ENCODE measurements around the gene ANKFY1. TPM values are rescaled to one million over a fixed set of nuclear protein-coding genes. Genes with fewer than 3 reads are reported as not detected.
"Not testable (repeated sequence)": the region's sequence is repeated elsewhere in the genome, so short reads cannot be mapped to it uniquely, and the experiment has no call there.

ANKFY1 gene
- total RNA-seq, 6 experiments from 2014 or later: 21.3 to 34.9 (median 29.5) TPM

GRCh38 chr17:4142107-4142900 lies 121.5 kb downstream of the ANKFY1 start:
- WGBS (ENCODE audit: insufficient coverage, low coverage, low lambda C conversion rate, missing lambda C conversion rate): 3% methylated on average over 19 of the region's 56 CpGs
- TF ChIP-seq POLR2A (IDR thresholded peaks at IDR 0.05): no peak
- no peaks in the 10 kb centered on the region for H3K36me3 ChIP-seq
- H3K27ac ChIP-seq: peak overlapping the region; percentile 97 to 99 (median 98)
- ATAC-seq (peak in 3 of 4 donors; percentile 0 to 3 (median 2)), DNase-seq (peak; percentile 59 to 72 (median 61))
- H3K4me3 ChIP-seq: peak overlapping the region; percentile 99 to 100 (median 99)
- peaks cover 4 to 43% (median 14%) of the 10 kb centered on the region in 4 donors for H3K4me1 ChIP-seq
- no peaks in the 10 kb centered on the region for H3K9me3 ChIP-seq
- intact Hi-C loops (cut with DNase I): no loop called here
- H3K27me3 ChIP-seq: no peaks in the 10 kb centered on the region

GRCh38 chr17:4140125-4140524 lies 123.7 kb downstream of the ANKFY1 start:
- Histone ChIP-seq H3K36me3 (no peaks in the 10 kb centered on the region), H3K4me3 (no peak overlapping the region), H3K27ac (peak overlapping the region in 1 of 3 donors; percentile 11), H3K4me1 (peaks cover 4 to 41% (median 14%) of the 10 kb centered on the region in 4 donors), H3K9me3 (no peaks in the 10 kb centered on the region), H3K27me3 (no peaks in the 10 kb centered on the region)
- ATAC-seq: no peak
- 33% methylated on average over 2 of the region's 2 CpGs for WGBS (ENCODE audit: insufficient coverage, low coverage, low lambda C conversion rate, missing lambda C conversion rate)
- intact Hi-C loops (cut with DNase I): no loop called here
- no peak for DNase-seq
- no peak for TF ChIP-seq CTCF (IDR thresholded peaks at IDR 0.05)
- TF ChIP-seq POLR2A (IDR thresholded peaks at IDR 0.05): no peak

GRCh38 chr17:4138906-4139526 lies 124.8 kb downstream of the ANKFY1 start:
- 84% methylated on average over 9 of the region's 9 CpGs for WGBS (ENCODE audit: insufficient coverage, low coverage, low lambda C conversion rate, missing lambda C conversion rate)
- H3K4me3 ChIP-seq; intact Hi-C loops (cut with DNase I); H3K9me3 ChIP-seq; H3K27ac ChIP-seq; DNase-seq; H3K36me3 ChIP-seq; ATAC-seq; H3K27me3 ChIP-seq: not testable (repeated sequence)
- peaks cover 4 to 36% (median 14%) of the 10 kb centered on the region in 4 donors for H3K4me1 ChIP-seq

- ATAC-seq (peak in 2 of 4 donors; percentile 10 to 44), DNase-seq (no peak)
- H3K9me3 ChIP-seq: no peaks in the 10 kb centered on the region
- 90% methylated on average over 3 of the region's 6 CpGs for whole genome bisulfite sequencing (ENCODE audit: insufficient coverage, low coverage, low lambda C conversion rate, missing lambda C conversion rate)
- H3K4me3 ChIP-seq: no peak overlapping the region
- no peaks in the 10 kb centered on the region for H3K27me3 ChIP-seq
- H3K36me3 ChIP-seq: peaks cover 0 to 2% (median 0%) of the 10 kb centered on the region in 4 donors
- peaks cover 2 to 30% (median 11%) of the 10 kb centered on the region in 4 donors for H3K4me1 ChIP-seq
- intact Hi-C loops (cut with DNase I): no loop called here
- no peak overlapping the region for H3K27ac ChIP-seq
- TF ChIP-seq POLR2A (IDR thresholded peaks at IDR 0.05) (no peak), CTCF (IDR thresholded peaks at IDR 0.05) (no peak)
Measured at GRCh38 chr17:4136373-4136772, 127.4 kb downstream of the ANKFY1 start.

- Histone ChIP-seq H3K4me1 (peaks cover 0 to 22% (median 7%) of the 10 kb centered on the region in 4 donors), H3K27me3 (no peaks in the 10 kb centered on the region), H3K36me3 (peaks cover 0 to 2% (median 0%) of the 10 kb centered on the region in 4 donors), H3K9me3 (no peaks in the 10 kb centered on the region), H3K4me3 (no peak overlapping the region), H3K27ac (no peak overlapping the region)
- WGBS (ENCODE audit: insufficient coverage, low coverage, low lambda C conversion rate, missing lambda C conversion rate): 96% methylated on average over 3 of the region's 3 CpGs
- DNase-seq (no peak), ATAC-seq (no peak)
- TF ChIP-seq CTCF (IDR thresholded peaks at IDR 0.05) (no peak), POLR2A (IDR thresholded peaks at IDR 0.05) (no peak)
- intact Hi-C loops (cut with DNase I): no loop called here
Measured at GRCh38 chr17:4135489-4135888, 128.3 kb downstream of the ANKFY1 start.
